Karpas-422 (cell line): ENCODE measurements around the gene GJB2. TPM values are rescaled to one million over a fixed set of nuclear protein-coding genes. Genes with fewer than 3 reads are reported as not detected.

Experiments used
- DNase-seq: peaks from one replicate; pipeline ENCODE4 v3.0.0-alpha.2; 2015
- H2AFZ ChIP-seq: fragments of 200-600 bp; sonication (generic); 2 replicates; pipeline ENCODE4 v1.6.1; 2014; ENCODE audit warnings: antibody characterized with exemption, low read length, mixed read lengths
- H3K27ac ChIP-seq: fragments of 200-600 bp; sonication (generic); 2 replicates; pipeline ENCODE4 v1.5.1; 2014; ENCODE audit warnings: mild to moderate bottlenecking, low read length, moderate library complexity
- H3K27me3 ChIP-seq: fragments of 200-600 bp; sonication (generic); 2 replicates; pipeline ENCODE4 v1.6.1; 2014; ENCODE audit warnings: low read length, mixed read lengths
- H3K36me3 ChIP-seq: fragments of 200-600 bp; sonication (generic); 2 replicates; pipeline ENCODE4 v1.6.1; 2014; ENCODE audit warnings: low read length, mixed read lengths; ENCODE audit not compliant: insufficient read depth
- H3K4me1 ChIP-seq: fragments of 200-600 bp; sonication (generic); 2 replicates; pipeline ENCODE4 v1.6.1; 2014; ENCODE audit warnings: mild to moderate bottlenecking, low read length, mixed read lengths
- H3K4me2 ChIP-seq: fragments of 200-600 bp; sonication (generic); 2 replicates; pipeline ENCODE4 v1.6.1; 2014; ENCODE audit warnings: low read length, low read depth, mild to moderate bottlenecking; ENCODE audit not compliant: poor library complexity, severe bottlenecking
- H3K4me3 ChIP-seq: fragments of 200-600 bp; sonication (generic); 2 replicates; pipeline ENCODE4 v1.5.1; 2014; ENCODE audit warnings: mild to moderate bottlenecking, antibody characterized with exemption, low read length, mixed read lengths
- H3K79me2 ChIP-seq: fragments of 200-600 bp; sonication (generic); 2 replicates; pipeline ENCODE4 v1.6.1; 2014; ENCODE audit warnings: mild to moderate bottlenecking, low read length, mixed read lengths
- H3K9ac ChIP-seq: fragments of 200-600 bp; sonication (generic); 2 replicates; pipeline ENCODE4 v1.6.0; 2014; ENCODE audit warnings: low read length
- H3K9me2 ChIP-seq: fragments of 200-600 bp; sonication (generic), shearing (Covaris generic); replicated peaks from 2 replicates; pipeline ENCODE4 v1.6.0; 2014; ENCODE audit warnings: mild to moderate bottlenecking, low read length, moderate library complexity; ENCODE audit not compliant: insufficient read depth
- H3K9me3 ChIP-seq: fragments of 300-700, 200-600 bp; sonication (generic); 2 replicates; pipeline ENCODE4 v1.6.1; 2014; ENCODE audit warnings: low read length, mixed read lengths
- H4K20me1 ChIP-seq: fragments of 200-600 bp; sonication (generic); 2 replicates; pipeline ENCODE4 v1.6.1; 2014; ENCODE audit warnings: mild to moderate bottlenecking, antibody characterized with exemption, low read length, low read depth; ENCODE audit not compliant: insufficient read depth
- total RNA-seq: library from RNA; depleted of rRNA; stranded (reverse); fragments of >200 nt; shearing (Covaris generic); gene quantifications from 2 replicates; pipeline ENCODE4 v1.2.3, GENCODE V29; 2014; ENCODE audit warnings: low replicate concordance

GJB2 gene
- total RNA-seq, 1 experiment from 2014 or later: not detected

DNA sequence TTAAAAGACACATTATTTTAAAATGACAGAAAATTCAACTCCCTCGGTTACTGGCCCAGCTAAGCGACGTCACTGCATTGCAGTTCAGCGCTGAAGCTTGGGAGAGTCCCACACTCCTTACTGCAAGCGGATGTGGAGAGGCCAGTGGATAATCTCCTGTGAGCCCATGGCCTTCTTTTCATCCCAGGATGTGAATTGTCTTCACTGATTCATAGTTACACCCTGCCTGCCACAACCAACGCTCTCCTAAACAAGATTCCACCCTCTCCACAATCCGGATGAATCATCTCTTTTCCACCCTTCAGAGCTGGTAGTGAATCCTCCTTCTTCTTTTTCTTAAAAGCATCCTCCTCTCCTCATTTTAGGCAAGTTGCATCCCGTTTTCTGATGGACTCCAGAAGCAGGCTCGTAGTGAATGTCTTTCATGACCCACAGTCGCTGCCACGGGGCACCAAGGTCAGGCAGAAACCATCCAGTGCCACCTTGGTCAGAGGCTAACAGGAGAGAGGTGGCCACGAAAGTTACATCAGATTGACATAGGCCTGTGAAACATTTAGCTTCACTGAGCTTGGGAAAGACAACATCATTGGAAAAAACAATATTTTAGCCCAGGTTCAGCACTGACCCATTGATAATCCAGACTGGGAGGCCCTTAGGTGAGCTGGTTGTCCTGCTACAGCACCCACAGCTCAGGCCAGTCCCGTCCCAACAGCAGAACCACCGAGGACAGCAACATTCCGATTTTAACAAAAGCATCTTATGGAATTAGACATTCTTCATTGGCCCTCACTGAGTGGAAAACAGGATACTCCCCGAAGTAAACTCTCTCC is 2.0 kb downstream of the GJB2 start:
- Histone ChIP-seq H3K9me3 (no peaks in the 10 kb centered on the region), H3K4me2 (no peak overlapping the region), H3K4me3 (no peak overlapping the region), H3K27me3 (no peaks in the 10 kb centered on the region), H3K79me2 (no peaks in the 10 kb centered on the region), H3K36me3 (no peaks in the 10 kb centered on the region), H3K27ac (no peak overlapping the region), H3K9me2 (no peaks in the 10 kb centered on the region), H2AFZ (no peak overlapping the region), H3K4me1 (peaks cover 33% of the 10 kb centered on the region), H4K20me1 (no peaks in the 10 kb centered on the region), H3K9ac (no peak overlapping the region)
- no peak for DNase-seq

DNA sequence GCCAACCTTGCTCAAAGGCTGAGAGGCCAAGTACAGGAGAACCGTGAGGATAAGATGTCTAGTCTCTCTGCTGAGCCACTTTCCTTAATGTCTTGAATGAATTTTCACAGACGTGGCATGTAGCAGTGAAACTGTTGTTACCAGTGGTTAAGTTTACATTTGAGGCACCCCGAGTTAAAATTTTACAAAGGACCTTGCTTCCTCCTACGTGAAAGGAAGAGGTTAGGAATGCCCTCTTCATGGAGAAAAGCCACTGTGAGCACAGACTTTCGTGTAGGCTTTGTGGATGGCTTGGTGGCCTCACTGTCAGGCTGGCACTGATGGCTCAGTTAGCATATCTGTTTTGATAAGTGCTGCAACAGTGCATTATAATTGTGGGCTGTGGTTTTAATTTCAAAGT is 2.7 kb downstream of the GJB2 start:
- no peaks in the 10 kb centered on the region for H3K9me3 ChIP-seq
- no peaks in the 10 kb centered on the region for H3K27me3 ChIP-seq
- no peaks in the 10 kb centered on the region for H3K79me2 ChIP-seq
- H3K4me2 ChIP-seq: no peak overlapping the region
- no peak overlapping the region for H3K27ac ChIP-seq
- H4K20me1 ChIP-seq: no peaks in the 10 kb centered on the region
- H3K9ac ChIP-seq: no peak overlapping the region
- H3K9me2 ChIP-seq: no peaks in the 10 kb centered on the region
- no peaks in the 10 kb centered on the region for H3K36me3 ChIP-seq
- H2AFZ ChIP-seq: no peak overlapping the region
- DNase-seq: no peak
- H3K4me3 ChIP-seq: no peak overlapping the region
- H3K4me1 ChIP-seq: peaks cover 33% of the 10 kb centered on the region

DNA sequence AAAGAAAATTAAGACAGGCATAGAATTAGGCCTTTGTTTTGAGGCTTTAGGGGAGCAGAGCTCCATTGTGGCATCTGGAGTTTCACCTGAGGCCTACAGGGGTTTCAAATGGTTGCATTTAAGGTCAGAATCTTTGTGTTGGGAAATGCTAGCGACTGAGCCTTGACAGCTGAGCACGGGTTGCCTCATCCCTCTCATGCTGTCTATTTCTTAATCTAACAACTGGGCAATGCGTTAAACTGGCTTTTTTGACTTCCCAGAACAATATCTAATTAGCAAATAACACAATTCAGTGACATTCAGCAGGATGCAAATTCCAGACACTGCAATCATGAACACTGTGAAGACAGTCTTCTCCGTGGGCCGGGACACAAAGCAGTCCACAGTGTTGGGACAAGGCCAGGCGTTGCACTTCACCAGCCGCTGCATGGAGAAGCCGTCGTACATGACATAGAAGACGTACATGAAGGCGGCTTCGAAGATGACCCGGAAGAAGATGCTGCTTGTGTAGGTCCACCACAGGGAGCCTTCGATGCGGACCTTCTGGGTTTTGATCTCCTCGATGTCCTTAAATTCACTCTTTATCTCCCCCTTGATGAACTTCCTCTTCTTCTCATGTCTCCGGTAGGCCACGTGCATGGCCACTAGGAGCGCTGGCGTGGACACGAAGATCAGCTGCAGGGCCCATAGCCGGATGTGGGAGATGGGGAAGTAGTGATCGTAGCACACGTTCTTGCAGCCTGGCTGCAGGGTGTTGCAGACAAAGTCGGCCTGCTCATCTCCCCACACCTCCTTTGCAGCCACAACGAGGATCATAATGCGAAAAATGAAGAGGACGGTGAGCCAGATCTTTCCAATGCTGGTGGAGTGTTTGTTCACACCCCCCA is 3.8 kb downstream of the GJB2 start:
- Histone ChIP-seq H3K4me2 (no peak overlapping the region), H3K4me3 (no peak overlapping the region), H2AFZ (peak overlapping the region; percentile 10; the same call in 1 of the 2 replicates), H3K9me2 (no peaks in the 10 kb centered on the region), H3K9ac (no peak overlapping the region), H3K27ac (no peak overlapping the region), H3K4me1 (peaks cover 23% of the 10 kb centered on the region), H3K9me3 (no peaks in the 10 kb centered on the region), H3K27me3 (no peaks in the 10 kb centered on the region), H4K20me1 (no peaks in the 10 kb centered on the region), H3K79me2 (no peaks in the 10 kb centered on the region), H3K36me3 (no peaks in the 10 kb centered on the region)
- peak; percentile 62 for DNase-seq

DNA sequence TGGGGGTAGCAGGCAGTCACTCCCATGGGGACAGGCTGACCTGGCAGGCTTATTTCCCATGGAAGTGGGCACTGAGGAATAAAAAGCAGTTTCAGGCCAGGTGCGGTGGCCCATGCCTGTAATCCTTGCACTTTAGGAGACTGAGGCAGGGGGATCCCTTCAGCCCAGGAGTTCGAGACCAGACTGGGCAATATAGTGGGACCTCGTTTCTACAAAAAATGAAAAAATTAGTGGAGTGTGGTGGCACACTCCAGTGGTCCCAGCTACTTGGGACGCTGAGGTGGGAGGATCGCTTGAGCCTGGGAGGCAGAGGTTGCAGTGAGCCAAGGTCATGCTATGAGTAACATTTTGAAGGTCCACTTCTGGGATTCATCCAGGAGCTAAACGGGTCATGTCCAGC is 6.0 kb downstream of the GJB2 start:
- no peak overlapping the region for H3K27ac ChIP-seq
- H3K79me2 ChIP-seq: no peaks in the 10 kb centered on the region
- H3K4me1 ChIP-seq: peaks cover 28% of the 10 kb centered on the region
- H3K9me2 ChIP-seq: no peaks in the 10 kb centered on the region
- no peaks in the 10 kb centered on the region for H4K20me1 ChIP-seq
- H3K9ac ChIP-seq: no peak overlapping the region
- no peaks in the 10 kb centered on the region for H3K27me3 ChIP-seq
- no peak overlapping the region for H3K4me2 ChIP-seq
- no peak overlapping the region for H2AFZ ChIP-seq
- no peak overlapping the region for H3K4me3 ChIP-seq
- DNase-seq: no peak
- H3K9me3 ChIP-seq: no peaks in the 10 kb centered on the region
- no peaks in the 10 kb centered on the region for H3K36me3 ChIP-seq

DNA sequence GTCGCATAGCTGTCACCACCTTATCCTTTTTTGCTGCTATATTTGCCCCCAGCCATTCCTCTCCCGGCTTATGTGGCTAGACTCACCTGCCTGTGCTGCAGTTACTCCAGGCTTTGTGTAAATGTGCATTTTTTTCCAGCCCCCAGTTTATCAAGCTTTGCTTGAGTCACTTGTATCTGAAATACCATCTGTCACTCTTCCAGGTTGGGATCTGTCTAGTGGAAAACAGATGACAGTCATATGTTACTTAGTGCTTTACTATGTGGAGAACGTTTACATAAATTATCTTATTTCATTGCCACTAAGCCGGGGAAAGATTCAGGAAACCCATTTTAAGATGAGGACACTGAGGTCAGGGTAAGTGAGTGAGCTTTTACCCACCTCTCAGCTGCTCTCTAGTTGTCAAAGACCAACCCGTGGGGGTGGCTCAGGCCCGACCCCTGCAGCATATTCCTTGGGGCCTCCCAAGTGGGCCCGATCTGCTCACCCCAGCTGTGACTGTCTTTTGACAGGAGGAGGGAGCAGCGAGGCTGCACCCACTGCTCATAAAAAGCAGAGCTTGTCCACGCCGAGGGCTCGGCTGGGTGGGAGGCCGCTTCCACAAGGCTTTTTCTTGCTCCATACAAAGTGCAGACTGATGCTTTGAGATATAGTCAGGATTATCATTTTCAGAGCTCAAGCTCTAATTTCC is 7.2 kb downstream of the GJB2 start:
- Histone ChIP-seq H3K9me3 (no peaks in the 10 kb centered on the region), H3K4me1 (peaks cover 28% of the 10 kb centered on the region), H3K4me2 (no peak overlapping the region), H3K27me3 (no peaks in the 10 kb centered on the region), H3K36me3 (no peaks in the 10 kb centered on the region), H4K20me1 (no peaks in the 10 kb centered on the region), H3K9ac (no peak overlapping the region), H3K27ac (no peak overlapping the region), H3K9me2 (no peaks in the 10 kb centered on the region), H3K4me3 (no peak overlapping the region), H3K79me2 (no peaks in the 10 kb centered on the region), H2AFZ (no peak overlapping the region)
- no peak for DNase-seq

DNA sequence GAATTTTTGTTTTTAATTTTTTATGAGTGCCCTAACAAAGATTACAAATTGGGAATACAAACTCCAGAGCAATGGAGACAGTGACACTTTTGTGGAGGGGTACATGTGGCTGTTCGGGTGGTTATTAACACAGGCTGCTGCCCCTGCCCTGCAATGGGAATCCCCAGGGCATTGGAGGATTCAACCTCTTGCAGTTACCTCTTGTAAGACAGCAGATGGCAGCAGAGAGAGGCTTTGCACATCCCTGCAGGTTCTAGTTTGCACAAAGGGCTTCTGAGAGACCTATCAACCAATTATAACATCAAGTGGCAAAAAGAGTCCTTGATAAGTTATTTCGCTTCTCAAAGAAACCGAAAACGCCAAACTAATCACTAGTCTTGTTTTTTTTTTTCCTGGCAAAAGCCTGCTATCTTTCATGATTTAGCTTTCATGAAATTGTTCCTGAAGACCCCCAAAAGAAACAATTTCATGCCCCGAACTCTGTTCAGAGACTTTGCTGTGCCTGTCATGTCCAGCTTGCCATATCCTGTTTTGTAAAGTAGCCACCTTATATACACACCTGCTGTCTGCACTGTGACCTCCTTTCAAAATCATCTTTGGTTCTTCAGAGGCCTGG is 10.4 kb downstream of the GJB2 start:
- no peak overlapping the region for H3K9ac ChIP-seq
- no peaks in the 10 kb centered on the region for H3K9me2 ChIP-seq
- H3K4me3 ChIP-seq: no peak overlapping the region
- DNase-seq: peak; percentile 90
- no peak overlapping the region for H2AFZ ChIP-seq
- H3K9me3 ChIP-seq: no peaks in the 10 kb centered on the region
- H3K79me2 ChIP-seq: no peaks in the 10 kb centered on the region
- H3K4me2 ChIP-seq: no peak overlapping the region
- H3K27ac ChIP-seq: no peak overlapping the region
- H3K4me1 ChIP-seq: peaks cover 20% of the 10 kb centered on the region
- no peaks in the 10 kb centered on the region for H3K36me3 ChIP-seq
- H4K20me1 ChIP-seq: no peaks in the 10 kb centered on the region
- no peaks in the 10 kb centered on the region for H3K27me3 ChIP-seq

DNA sequence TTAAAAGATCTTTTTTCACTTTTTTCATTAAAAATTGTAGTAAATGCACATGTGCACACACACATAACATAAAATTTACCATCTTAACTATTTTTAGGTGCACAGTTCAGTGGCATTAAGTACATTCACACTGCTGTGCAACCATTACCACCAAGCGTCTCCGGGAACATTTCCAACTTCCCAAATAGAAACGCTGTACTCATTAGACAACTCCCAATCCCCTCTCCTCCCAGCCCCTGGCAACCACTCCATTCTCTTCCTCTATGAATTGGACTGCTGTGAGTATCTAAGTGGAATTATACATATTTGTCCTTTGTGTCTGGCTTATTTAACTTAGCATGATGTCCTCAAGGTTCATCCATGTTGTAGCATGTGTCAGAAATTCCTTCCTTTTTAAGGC is 11.6 kb downstream of the GJB2 start:
- Histone ChIP-seq H3K27ac (no peak overlapping the region), H3K4me3 (no peak overlapping the region), H4K20me1 (no peaks in the 10 kb centered on the region), H3K4me2 (no peak overlapping the region), H3K9me3 (no peaks in the 10 kb centered on the region), H3K79me2 (no peaks in the 10 kb centered on the region), H3K4me1 (peaks cover 25% of the 10 kb centered on the region), H3K27me3 (no peaks in the 10 kb centered on the region), H3K36me3 (no peaks in the 10 kb centered on the region), H3K9ac (no peak overlapping the region), H3K9me2 (no peaks in the 10 kb centered on the region), H2AFZ (no peak overlapping the region)
- DNase-seq: no peak
